ENCODE results near the gene TMEM74B.

Gene TMEM74B

DNA sequence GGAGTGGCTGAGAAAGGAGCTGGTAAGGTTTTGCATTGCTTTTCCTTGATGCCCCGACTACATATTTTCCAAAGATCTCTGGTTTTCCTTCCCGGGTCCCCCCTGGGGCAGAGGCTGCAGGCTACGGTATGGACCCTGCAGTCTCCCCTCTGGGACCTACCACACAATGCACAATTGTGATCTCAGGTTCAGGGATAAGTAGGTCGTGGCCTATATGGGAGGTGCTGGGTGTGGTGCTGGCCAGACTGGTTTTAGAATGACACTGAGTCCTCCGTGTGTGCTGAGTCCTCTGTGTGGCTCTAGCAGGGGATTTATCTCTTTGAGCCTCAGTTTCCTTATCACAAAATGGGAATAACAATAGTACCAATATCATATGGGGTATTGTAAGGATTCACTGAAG is 18.8 kb upstream of the TMEM74B start:
- TF ChIP-seq TAF1 (IDR thresholded peaks at IDR 0.05; ENCODE audit: borderline replicate concordance, insufficient read depth, low read length) (no peak), FOXP2 (optimal IDR thresholded peaks at IDR 0.05; ENCODE audit: borderline replicate concordance, extremely low read depth, extremely low read length, insufficient read depth) (no peak), POLR2AphosphoS5 (IDR thresholded peaks at IDR 0.05; ENCODE audit: low read depth, low read length) (no peak)
- TF ChIP-seq, protein P1, sequence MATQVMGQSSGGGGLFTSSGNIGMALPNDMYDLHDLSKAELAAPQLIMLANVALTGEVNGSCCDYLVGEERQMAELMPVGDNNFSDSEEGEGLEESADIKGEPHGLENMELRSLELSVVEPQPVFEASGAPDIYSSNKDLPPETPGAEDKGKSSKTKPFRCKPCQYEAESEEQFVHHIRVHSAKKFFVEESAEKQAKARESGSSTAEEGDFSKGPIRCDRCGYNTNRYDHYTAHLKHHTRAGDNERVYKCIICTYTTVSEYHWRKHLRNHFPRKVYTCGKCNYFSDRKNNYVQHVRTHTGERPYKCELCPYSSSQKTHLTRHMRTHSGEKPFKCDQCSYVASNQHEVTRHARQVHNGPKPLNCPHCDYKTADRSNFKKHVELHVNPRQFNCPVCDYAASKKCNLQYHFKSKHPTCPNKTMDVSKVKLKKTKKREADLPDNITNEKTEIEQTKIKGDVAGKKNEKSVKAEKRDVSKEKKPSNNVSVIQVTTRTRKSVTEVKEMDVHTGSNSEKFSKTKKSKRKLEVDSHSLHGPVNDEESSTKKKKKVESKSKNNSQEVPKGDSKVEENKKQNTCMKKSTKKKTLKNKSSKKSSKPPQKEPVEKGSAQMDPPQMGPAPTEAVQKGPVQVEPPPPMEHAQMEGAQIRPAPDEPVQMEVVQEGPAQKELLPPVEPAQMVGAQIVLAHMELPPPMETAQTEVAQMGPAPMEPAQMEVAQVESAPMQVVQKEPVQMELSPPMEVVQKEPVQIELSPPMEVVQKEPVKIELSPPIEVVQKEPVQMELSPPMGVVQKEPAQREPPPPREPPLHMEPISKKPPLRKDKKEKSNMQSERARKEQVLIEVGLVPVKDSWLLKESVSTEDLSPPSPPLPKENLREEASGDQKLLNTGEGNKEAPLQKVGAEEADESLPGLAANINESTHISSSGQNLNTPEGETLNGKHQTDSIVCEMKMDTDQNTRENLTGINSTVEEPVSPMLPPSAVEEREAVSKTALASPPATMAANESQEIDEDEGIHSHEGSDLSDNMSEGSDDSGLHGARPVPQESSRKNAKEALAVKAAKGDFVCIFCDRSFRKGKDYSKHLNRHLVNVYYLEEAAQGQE (IDR thresholded peaks at IDR 0.05; ENCODE audit: insufficient read depth in 1 of 2, low read depth in 2 of 2, low read length in 2 of 2) = no peak

DNA sequence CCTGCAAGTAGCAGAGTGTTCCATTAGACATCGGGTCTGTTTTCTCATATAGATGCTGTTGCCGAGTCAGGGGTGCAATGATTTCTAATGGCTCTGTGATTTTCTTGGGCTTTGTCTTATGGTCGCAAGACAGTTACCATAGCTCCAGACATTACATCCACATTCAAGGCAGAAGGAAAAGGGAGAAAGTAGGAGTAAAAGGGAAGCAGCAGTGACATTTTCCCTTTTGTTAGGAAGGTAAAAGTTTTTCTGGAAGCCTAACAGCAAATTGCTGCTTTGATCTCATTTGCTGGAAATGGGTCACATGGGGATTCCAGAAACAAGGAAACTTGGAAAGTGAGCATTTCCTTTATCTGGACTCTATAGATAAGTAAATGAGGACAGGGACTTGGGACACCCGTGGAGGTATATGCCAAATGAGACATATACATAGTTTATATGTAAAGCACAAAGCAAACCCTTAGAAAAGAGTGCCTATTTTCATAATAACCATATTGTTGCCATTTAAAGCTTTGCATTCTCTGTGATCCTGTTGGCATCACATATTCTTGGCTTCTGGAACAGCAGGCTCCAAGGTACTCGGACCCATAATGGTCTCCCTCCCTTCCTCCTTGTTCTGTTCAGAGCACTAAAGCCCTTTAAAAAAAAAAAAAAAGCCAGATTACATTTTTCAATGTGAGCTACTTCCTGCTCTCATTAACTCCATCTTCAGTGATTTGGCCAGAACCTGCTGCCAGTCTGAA is 18.2 kb upstream of the TMEM74B start, which contains the start of gene C20orf202:
C20orf202 (plus strand) TSS at position 693 of the 743 bp plus-strand sequence. CDS start 132 bp downstream, outside the sequence.
- TF ChIP-seq SIN3A (IDR thresholded peaks at IDR 0.05; ENCODE audit: borderline replicate concordance, insufficient read depth, low read length) (no peak), POLR2AphosphoS5 (IDR thresholded peaks at IDR 0.05; ENCODE audit: low read depth, low read length) (no peak), TAF1 (IDR thresholded peaks at IDR 0.05; ENCODE audit: borderline replicate concordance, insufficient read depth, low read length) (no peak)
- TF ChIP-seq, protein P1 (IDR thresholded peaks at IDR 0.05; ENCODE audit: insufficient read depth in 1 of 2, low read depth in 2 of 2, low read length in 2 of 2) = no peak

DNA sequence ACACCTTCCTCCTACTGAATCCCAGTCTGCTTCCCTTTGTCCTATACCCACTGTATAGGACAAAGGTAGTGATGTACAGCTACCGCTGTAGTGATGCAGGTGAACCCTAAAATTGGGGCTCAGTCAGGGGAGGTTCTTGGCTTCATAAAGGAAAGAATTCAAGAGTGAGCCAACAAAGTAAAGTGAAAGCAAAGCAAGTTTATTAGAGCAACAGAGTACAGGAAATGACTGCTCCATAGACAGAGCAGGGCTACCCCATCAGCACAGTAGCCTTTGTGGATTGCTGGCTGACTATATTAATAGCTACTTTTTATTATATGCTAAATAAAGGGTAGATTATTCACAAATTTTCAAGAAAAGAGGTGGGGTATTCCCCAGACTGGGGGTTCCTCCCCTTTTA is 15.2 kb upstream of the TMEM74B start:
- no peak for TF ChIP-seq TAF1 (IDR thresholded peaks at IDR 0.05; ENCODE audit: borderline replicate concordance, insufficient read depth, low read length)
- TF ChIP-seq, protein P1 (IDR thresholded peaks at IDR 0.05; ENCODE audit: insufficient read depth in 1 of 2, low read depth in 2 of 2, low read length in 2 of 2) = no peak
- TF ChIP-seq SIN3A (IDR thresholded peaks at IDR 0.05; ENCODE audit: borderline replicate concordance, insufficient read depth, low read length) = no peak
- no peak for TF ChIP-seq POLR2AphosphoS5 (IDR thresholded peaks at IDR 0.05; ENCODE audit: low read depth, low read length)
- TF ChIP-seq FOXP2 (optimal IDR thresholded peaks at IDR 0.05; ENCODE audit: borderline replicate concordance, extremely low read depth, extremely low read length, insufficient read depth) = no peak

DNA sequence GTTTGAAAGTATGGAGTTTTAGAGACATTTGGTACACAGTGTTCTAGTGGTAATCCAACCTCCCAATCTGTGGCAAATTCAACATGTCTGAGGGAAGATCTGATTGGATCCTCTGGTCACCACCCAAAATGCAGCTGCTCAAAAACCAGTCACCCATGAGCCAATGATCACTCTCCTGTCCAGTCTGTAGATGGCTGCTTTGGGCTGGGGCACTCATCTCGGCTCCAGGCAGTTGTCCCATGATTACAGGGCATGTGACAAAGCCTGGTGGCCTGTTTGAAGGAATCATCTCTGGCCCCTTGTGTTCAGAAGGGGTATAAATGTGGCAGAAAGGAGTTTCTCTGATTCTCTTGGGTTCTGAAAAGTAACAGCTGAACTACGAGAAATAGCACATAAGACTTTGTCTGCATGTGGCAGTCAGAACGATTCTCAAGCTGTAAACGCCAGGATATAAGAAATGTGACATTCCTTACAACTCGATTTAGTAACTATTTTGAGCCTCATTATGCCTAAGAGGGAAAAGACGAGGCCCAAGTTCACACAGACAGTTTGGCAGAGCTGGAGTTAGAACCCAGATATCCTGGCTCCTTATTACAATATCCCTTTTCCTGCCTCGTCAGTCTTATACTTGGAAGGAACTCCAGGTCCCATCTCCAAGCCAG is 14.6 kb upstream of the TMEM74B start:
- no peak for TF ChIP-seq POLR2AphosphoS5 (IDR thresholded peaks at IDR 0.05; ENCODE audit: low read depth, low read length)
- no peak for TF ChIP-seq SIN3A (IDR thresholded peaks at IDR 0.05; ENCODE audit: borderline replicate concordance, insufficient read depth, low read length)
- no peak for TF ChIP-seq FOXP2 (optimal IDR thresholded peaks at IDR 0.05; ENCODE audit: borderline replicate concordance, extremely low read depth, extremely low read length, insufficient read depth)
- TF ChIP-seq TAF1 (IDR thresholded peaks at IDR 0.05; ENCODE audit: borderline replicate concordance, insufficient read depth, low read length) = no peak
- TF ChIP-seq, protein P1 (IDR thresholded peaks at IDR 0.05; ENCODE audit: insufficient read depth in 1 of 2, low read depth in 2 of 2, low read length in 2 of 2) = no peak

Measured in PFSK-1 (cell line).